Breast epithelium (tissue), 4 donors: ENCODE results near the gene CCDC71L. TPM values are rescaled to one million over a fixed set of nuclear protein-coding genes. Genes with fewer than 3 reads are reported as not detected.

ENCODE experiments used
- DNase-seq, 2 donors: peaks; one replicate each; pipeline ENCODE4 v3.0.0-alpha.2; 2019; ENCODE audit warnings: low spot score in 2 of 2
- H3K27ac ChIP-seq, 2 donors: fragments of 200-600 bp; sonication (generic) in 1 of 2; one replicate each; pipeline ENCODE4 v1.5.1; 2016 to 2019; ENCODE audit warnings: mild to moderate bottlenecking in 1 of 2
- H3K27me3 ChIP-seq, 2 donors: fragments of 200-600 bp; sonication (generic) in 1 of 2; one replicate each; pipeline versions ENCODE4 v1.5.1 to v1.6.0; 2017 to 2019; ENCODE audit warnings: control low read depth in 1 of 2, mild to moderate bottlenecking in 1 of 2
- H3K36me3 ChIP-seq: fragments of 200-600 bp; one replicate; pipeline ENCODE4 v1.5.1; 2019
- H3K4me1 ChIP-seq, 2 donors: fragments of 200-600 bp; sonication (generic); one replicate each; pipeline ENCODE4 v1.5.1; 2016 to 2019; ENCODE audit warnings: control low read depth in 1 of 2
- H3K4me3 ChIP-seq, 3 donors: fragments of 200-600 bp; sonication (generic); 1 replicate in 2 of 3; 2 replicates in 1 of 3; pipeline ENCODE4 v1.5.1; 2016 to 2019; ENCODE audit warnings: mild to moderate bottlenecking in 3 of 3, moderate library complexity in 2 of 3
- H3K9me3 ChIP-seq, 2 donors: fragments of 200-600 bp; sonication (generic) in 1 of 2; one replicate each; pipeline ENCODE4 v1.5.1; 2016 to 2019; ENCODE audit warnings: control low read depth in 1 of 2
- CTCF ChIP-seq, 3 donors: fragments of 450-650 bp; IDR thresholded peaks; one replicate each; pipeline ENCODE4 v1.5.1; 2016 to 2017; ENCODE audit warnings: antibody characterized with exemption in 3 of 3, mild to moderate bottlenecking in 3 of 3, moderate library complexity in 3 of 3
- POLR2A ChIP-seq: fragments of 450-650 bp; IDR thresholded peaks from one replicate; pipeline ENCODE4 v1.6.1; 2016; ENCODE audit warnings: antibody characterized with exemption, mild to moderate bottlenecking, moderate library complexity
- POLR2AphosphoS5 ChIP-seq, 3 donors: sonication (generic); formaldehyde crosslinking; IDR thresholded peaks; one replicate each; pipeline ENCODE4 v1.6.1; 2017; ENCODE audit warnings: antibody characterized with exemption in 3 of 3
- intact Hi-C: fragments of 100-400 bp; cut with DNase I; formaldehyde crosslinking; loops from one replicate; pipeline ENCODE4 v1.15.1; 2023; ENCODE audit warnings: low total_unique reads
- total RNA-seq, 3 donors: library from RNA; depleted of rRNA; stranded (reverse); fragments of >200 nt; gene quantifications; one replicate each; pipeline ENCODE4 v1.1.0, GENCODE V29; 2016

Gene CCDC71L
- total RNA-seq, 3 donors from 2014 or later: 29.9 to 69.4 (median 59.0) TPM

GRCh38 chr7:106623853-106624252, 37.1 kb downstream of the CCDC71L start:
- Histone ChIP-seq H3K4me3 (no peak overlapping the region), H3K36me3 (no peaks in the 10 kb centered on the region), H3K4me1 (peaks cover 0 to 9% of the 10 kb centered on the region in 2 donors), H3K9me3 (peaks cover 8 to 11% of the 10 kb centered on the region in 2 donors), H3K27me3 (no peaks in the 10 kb centered on the region), H3K27ac (no peak overlapping the region)
- DNase-seq: no peak
- no peak for TF ChIP-seq CTCF (IDR thresholded peaks at IDR 0.05)
- TF ChIP-seq POLR2AphosphoS5 (IDR thresholded peaks at IDR 0.05): no peak
- no peak for TF ChIP-seq POLR2A
- intact Hi-C loops: no loop called here

DNA sequence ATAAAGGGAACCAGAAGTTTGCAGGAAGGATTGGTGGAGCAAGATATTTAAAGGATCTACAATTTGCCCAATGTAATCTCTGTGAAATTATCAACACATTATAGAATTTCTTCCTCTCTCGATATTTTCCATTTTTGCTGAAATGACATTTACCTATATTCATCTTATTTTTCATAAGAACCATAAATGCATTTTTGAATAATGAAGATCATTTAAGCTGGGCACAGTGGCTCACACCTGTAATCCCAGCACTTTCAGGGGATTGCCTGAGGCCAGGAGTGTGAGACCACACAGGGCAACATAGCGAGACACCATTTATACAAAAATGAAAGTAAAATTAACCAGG, 37.7 kb downstream of the CCDC71L start:
- Histone ChIP-seq H3K36me3 (no peaks in the 10 kb centered on the region), H3K9me3 (peaks cover 8 to 11% of the 10 kb centered on the region in 2 donors), H3K27me3 (no peaks in the 10 kb centered on the region), H3K4me3 (no peak overlapping the region), H3K27ac (no peak overlapping the region), H3K4me1 (peaks cover 0 to 8% of the 10 kb centered on the region in 2 donors)
- TF ChIP-seq POLR2AphosphoS5 (IDR thresholded peaks at IDR 0.05): no peak
- intact Hi-C loops: no loop called here
- DNase-seq: no peak

DNA sequence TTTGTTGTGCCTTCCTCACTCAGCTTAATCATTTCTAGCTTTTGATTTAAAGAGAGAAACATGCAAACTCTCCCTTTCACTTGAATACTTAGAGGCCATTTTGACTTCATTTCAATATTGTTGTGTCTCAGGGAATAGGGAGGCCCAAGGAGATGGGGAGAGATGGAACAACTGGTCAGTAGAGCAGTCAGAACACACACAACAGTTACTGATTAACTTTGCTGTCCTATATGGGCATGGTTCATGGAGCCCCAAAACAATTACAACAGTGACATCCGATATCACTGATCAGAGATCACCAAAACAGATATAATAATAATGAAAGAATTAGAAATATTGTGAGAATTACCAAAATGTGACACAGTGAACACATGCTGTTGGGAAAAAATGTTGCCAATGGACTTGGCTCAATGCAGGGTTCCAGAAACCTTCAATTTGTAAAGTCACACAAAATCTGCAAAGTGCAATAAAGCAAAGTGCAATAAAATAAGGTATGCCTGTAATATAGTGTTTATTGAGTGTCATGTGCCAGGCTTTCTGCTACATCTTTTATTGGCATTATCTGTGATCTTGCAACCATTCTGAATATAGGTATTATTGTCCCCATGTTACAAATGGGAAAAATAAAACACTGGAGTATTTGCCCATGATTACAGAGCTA, 38.2 kb downstream of the CCDC71L start:
- intact Hi-C loops: no loop called here
- Histone ChIP-seq H3K27ac (no peak overlapping the region), H3K4me1 (peaks cover 0 to 4% of the 10 kb centered on the region in 2 donors), H3K36me3 (no peaks in the 10 kb centered on the region), H3K4me3 (no peak overlapping the region), H3K9me3 (peaks cover 8 to 11% of the 10 kb centered on the region in 2 donors), H3K27me3 (no peaks in the 10 kb centered on the region)
- no peak for DNase-seq
- TF ChIP-seq CTCF (IDR thresholded peaks at IDR 0.05): no peak
- TF ChIP-seq POLR2A: no peak
- no peak for TF ChIP-seq POLR2AphosphoS5 (IDR thresholded peaks at IDR 0.05)

DNA sequence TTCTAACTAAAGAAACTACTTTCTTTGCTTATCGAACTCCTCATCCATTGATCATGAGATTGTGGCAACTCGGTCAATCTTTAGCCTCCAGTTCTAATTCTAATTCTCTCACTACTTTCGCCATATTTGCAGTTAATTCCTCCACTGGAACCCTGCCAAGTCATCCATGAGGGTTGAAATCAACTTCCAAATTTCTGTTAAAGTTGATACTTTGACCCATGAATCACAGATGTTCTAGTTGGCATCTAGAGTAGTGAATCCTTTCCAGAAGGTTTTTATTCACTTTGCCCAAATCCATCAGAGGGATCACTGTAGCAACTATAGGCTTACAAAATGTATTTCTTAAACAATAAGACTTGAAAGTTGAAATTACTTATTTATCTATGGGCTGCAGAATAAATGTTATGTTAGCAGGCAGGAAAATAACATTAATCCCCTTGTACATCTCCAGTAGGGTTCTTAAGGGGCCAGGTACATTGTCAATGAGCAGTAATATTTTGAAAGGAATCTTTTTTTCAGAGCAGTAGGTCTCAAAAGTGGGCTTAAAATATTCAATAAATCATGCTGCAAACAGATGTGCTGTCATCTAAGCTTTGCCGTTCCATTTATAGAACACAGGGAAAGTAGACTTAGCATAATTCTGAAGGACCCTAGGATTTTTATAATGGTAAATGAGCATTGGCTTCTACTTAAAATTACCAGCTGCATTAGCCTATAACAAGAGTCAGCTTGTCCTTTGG, 39.4 kb downstream of the CCDC71L start:
- Histone ChIP-seq H3K27me3 (no peaks in the 10 kb centered on the region), H3K27ac (no peak overlapping the region), H3K4me1 (no peaks in the 10 kb centered on the region), H3K9me3 (peaks cover 8 to 11% of the 10 kb centered on the region in 2 donors), H3K36me3 (no peaks in the 10 kb centered on the region), H3K4me3 (no peak overlapping the region)
- no peak for TF ChIP-seq POLR2A
- no peak for TF ChIP-seq CTCF (IDR thresholded peaks at IDR 0.05)
- no peak for TF ChIP-seq POLR2AphosphoS5 (IDR thresholded peaks at IDR 0.05)
- no peak for DNase-seq
- intact Hi-C loops: no loop called here

GRCh38 chr7:106620676-106621075, 40.3 kb downstream of the CCDC71L start:
- TF ChIP-seq POLR2A: no peak
- no peak for TF ChIP-seq POLR2AphosphoS5 (IDR thresholded peaks at IDR 0.05)
- no peak for TF ChIP-seq CTCF (IDR thresholded peaks at IDR 0.05)
- Histone ChIP-seq H3K36me3 (no peaks in the 10 kb centered on the region), H3K9me3 (peaks cover 8 to 11% of the 10 kb centered on the region in 2 donors), H3K27ac (no peak overlapping the region), H3K27me3 (no peaks in the 10 kb centered on the region), H3K4me3 (no peak overlapping the region), H3K4me1 (no peaks in the 10 kb centered on the region)
- DNase-seq: no peak
- intact Hi-C loops: no loop called here
